OCI-LY1 (cell line): ENCODE data around the gene RBMS1.

Experiments used
- EZH2 ChIP-seq: fragments of 200-600 bp; sonication (generic), shearing (Covaris generic); IDR thresholded peaks from 2 replicates; pipeline ENCODE4 v1.8.0; 2017; ENCODE audit warnings: borderline replicate concordance, mixed run types, mild to moderate bottlenecking, antibody characterized with exemption, low read length, moderate library complexity, mixed read lengths
- TF ChIP-seq, protein P1 (sequence below): fragments of 200-600 bp; sonication (generic), shearing (Covaris generic); IDR thresholded peaks from 2 replicates; pipeline ENCODE4 v1.5.1; 2017; ENCODE audit warnings: mild to moderate bottlenecking, antibody characterized with exemption, low read length, moderate library complexity, mixed read lengths

DNA sequence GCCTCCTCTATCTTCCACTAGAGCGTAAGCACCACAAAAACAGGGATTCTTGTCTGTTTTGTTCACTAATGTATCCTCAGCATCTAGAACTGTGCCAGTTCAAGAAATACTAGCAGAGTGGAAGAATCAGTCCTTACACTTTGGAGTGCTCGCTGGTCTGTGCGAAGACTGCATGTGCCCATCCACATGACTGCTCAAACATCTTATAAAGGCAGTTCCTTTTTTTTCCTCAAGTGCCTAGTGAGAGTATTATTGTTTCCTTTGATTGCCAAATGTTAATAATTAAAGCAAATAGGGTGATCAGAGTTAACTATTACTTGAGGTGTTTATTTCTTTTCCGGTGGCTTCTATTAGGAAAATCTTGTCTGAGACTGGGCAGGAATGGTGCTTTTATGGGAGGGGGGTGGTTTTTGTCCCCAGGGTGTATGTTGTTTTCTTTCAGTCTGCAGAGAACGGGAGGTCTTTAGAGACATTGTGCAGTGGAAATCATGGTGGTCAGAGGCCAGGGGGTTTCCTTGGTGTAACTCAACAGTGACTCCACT lies 247.9 kb downstream of the RBMS1 start:
- TF ChIP-seq, protein P1, sequence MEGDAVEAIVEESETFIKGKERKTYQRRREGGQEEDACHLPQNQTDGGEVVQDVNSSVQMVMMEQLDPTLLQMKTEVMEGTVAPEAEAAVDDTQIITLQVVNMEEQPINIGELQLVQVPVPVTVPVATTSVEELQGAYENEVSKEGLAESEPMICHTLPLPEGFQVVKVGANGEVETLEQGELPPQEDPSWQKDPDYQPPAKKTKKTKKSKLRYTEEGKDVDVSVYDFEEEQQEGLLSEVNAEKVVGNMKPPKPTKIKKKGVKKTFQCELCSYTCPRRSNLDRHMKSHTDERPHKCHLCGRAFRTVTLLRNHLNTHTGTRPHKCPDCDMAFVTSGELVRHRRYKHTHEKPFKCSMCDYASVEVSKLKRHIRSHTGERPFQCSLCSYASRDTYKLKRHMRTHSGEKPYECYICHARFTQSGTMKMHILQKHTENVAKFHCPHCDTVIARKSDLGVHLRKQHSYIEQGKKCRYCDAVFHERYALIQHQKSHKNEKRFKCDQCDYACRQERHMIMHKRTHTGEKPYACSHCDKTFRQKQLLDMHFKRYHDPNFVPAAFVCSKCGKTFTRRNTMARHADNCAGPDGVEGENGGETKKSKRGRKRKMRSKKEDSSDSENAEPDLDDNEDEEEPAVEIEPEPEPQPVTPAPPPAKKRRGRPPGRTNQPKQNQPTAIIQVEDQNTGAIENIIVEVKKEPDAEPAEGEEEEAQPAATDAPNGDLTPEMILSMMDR = no peak
- no peak for TF ChIP-seq EZH2
